Esophagus mucosa (tissue), 1 donor: ENCODE measurements around the gene RXFP2. TPM values are rescaled to one million over a fixed set of nuclear protein-coding genes. Genes with fewer than 3 reads are reported as not detected.

Experiments used
- ATAC-seq: fragments of 200-7000 bp; cut with Tn5 transposase; one replicate; pipeline ENCODE4 v1.9.1; 2020
- total RNA-seq: library from RNA; stranded (reverse); gene quantifications from one replicate; pipeline ENCODE4 v1.2.4, GENCODE V29; 2023
- donor health status: DM: yes; HTN: yes; CAD: no.

RXFP2 gene
- total RNA-seq, result not detected

DNA sequence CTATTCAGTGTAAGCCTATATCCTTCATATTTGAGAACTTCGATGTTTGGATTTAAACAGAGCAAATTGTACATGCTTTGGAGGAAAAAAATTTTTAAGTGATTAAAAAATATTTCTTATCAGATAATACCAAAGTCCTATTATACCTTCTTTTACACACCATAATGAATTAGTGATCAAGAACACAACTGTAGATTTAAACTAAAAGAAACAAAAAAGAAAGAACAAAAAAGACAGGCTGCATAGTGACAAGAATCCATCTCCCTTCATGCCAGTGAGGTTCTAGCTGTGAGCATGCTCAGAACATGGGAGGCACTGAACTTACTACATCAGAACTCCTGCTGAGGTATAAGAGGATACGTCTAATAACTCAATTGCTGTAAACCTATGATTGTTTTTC lies at the start of gene RXFP2:
Gene RXFP2 (plus strand): TSS at position 301 of the 400 bp plus-strand sequence. CDS start 87 bp downstream, at position 388.
- ATAC-seq, result no peak

- ATAC-seq, result no peak
Measured at GRCh38 chr13:31697290-31697689, 42.0 kb upstream of the RXFP2 start.

DNA sequence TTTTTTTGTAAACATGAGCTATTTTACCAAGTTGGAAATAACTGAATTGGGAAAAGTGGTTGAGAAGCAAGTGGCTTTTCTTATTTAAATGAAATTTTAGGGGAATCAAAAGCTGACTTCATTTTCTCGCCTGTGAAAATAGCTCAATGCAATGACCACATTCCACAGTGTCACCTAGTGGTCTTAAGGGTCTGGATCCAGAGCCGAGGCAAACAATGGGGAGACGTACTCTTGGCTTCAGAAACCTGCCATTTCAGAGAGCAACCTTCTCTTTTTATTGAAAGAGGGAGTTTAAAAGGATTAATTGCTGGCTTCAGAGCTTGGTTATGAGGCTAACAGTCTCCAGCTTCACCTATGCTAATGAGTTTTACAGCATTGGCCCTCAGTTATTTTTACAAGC lies 39.7 kb upstream of the RXFP2 start:
- no peak for ATAC-seq

GRCh38 chr13:31703780-31704179 lies 35.5 kb upstream of the RXFP2 start:
- ATAC-seq, result no peak

DNA sequence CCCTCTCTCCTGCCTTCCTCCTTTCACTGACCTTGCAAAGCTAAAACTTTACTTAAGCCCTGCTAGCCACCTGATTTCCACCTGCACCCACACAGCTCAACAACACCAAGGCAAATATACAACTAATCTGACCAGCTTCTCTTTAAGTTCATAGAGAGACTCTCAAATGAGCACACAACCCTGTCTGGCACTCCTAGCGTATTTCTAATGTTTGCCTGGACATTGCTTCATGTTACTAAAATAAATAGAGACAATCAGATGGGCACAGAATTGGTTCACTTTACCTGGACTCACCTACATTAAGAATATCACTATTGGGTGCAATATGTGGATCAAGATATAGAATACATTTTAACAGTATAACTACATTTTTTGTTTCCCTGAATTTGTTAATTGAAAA lies 33.2 kb upstream of the RXFP2 start:
- no peak for ATAC-seq

- ATAC-seq, result peak; percentile 29
Measured at GRCh38 chr13:31717583-31717982, 21.7 kb upstream of the RXFP2 start.

GRCh38 chr13:31719214-31719613 lies 20.1 kb upstream of the RXFP2 start:
- ATAC-seq, result no peak

GRCh38 chr13:31722673-31723072 lies 16.7 kb upstream of the RXFP2 start:
- ATAC-seq, result no peak

- ATAC-seq, result no peak
Measured at GRCh38 chr13:31725841-31726240, 13.5 kb upstream of the RXFP2 start.

DNA sequence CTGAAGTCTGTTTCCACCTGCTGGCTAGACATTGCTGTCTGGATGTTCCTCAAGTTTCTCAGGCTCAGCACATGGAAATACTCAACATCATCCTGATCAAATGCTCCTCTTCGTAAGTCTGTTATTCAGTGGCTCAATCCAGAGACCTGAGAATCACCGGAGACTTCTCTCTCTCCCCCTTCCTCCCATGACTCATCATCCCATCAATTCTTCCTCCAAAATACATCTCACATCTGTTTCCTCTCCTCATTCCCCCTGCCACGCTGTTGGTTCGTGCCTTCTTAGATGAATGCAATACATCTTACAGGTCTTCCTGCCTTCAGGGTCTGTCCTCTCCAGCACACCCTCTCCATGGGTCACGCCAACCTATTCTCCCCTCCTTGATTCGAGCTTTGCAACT lies 7.4 kb upstream of the RXFP2 start:
- no peak for ATAC-seq

GRCh38 chr13:31733066-31733465 lies 6.3 kb upstream of the RXFP2 start:
- no peak for ATAC-seq

DNA sequence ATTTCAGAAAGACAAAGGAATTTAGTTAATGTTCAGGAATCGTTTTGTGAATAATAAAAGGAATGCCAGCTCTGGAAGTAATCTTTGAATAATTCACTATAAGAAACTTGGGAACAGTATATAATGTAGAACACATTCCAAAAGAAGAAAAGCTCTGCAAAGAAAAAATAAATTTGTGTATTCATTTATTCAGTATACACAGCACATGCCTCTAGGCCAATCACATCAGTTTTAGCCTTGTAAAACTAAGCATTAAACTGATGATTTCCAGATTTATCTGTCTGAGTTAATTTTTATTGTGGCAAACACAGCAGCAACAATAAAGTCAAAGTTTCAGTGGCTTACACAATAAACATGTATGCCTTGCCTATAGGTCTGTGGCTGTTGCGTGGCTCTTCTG lies 5.7 kb upstream of the RXFP2 start:
- ATAC-seq, result no peak

- ATAC-seq, result peak; percentile 82
Measured at GRCh38 chr13:31742097-31742734, 2.9 kb downstream of the RXFP2 start.

- no peak for ATAC-seq
Measured at GRCh38 chr13:31747291-31747690, 8.0 kb downstream of the RXFP2 start.

DNA sequence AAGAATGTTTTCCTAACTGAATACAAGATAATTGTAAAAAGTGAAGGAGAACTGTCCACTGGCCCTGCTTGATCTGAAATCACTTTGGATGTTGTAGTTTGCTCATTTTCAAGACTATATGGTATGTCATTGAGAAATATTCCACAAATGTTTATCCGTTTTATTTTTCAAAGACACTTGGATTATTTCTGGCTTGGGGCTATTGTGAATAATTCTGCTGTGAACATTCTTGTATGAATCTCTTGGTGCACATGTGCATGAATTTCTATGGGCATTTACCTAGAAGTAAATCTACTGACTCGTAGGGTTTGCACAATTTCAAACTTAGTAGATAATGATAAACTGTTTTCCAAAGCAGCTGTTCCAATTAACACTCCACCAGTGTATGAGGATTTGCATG lies 8.6 kb downstream of the RXFP2 start:
- ATAC-seq, result no peak

DNA sequence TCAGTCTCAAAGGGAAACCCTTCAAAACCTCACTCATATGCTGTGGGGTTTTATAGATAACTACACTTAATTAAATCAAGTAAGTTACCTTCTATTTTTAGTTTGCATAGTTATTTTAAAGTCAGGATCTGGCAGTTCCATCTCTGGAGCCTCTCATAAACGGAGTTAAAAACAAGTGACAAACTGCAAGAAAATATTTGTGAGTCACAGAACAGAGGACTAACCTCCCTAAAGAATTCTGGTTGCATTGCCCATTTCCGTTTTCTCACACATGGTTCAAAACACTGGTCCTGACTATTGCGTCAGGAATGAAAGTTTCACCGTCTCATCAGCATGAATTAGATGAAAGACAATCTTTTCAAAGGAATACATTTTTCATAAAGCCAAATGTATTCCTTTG lies 10.6 kb downstream of the RXFP2 start:
- no peak for ATAC-seq

DNA sequence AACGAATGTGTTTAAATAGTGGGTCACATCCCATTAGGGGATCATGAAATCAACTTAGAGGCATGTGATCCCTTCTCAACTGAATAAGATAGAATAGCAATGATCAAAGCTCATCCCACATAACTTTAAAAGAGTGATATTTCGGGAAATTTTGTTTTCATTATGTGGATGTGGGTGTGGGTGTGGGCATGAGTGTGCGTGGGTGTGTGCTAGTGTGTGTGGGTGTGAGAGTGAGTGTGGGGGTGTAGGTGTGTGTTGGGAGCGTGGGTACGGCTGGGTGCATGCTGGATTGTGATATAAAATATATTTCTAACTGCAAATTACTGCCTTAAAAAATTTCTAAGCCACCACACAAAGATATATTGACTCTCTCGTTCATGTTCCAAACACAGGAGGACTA lies 15.9 kb downstream of the RXFP2 start:
- ATAC-seq, result no peak

DNA sequence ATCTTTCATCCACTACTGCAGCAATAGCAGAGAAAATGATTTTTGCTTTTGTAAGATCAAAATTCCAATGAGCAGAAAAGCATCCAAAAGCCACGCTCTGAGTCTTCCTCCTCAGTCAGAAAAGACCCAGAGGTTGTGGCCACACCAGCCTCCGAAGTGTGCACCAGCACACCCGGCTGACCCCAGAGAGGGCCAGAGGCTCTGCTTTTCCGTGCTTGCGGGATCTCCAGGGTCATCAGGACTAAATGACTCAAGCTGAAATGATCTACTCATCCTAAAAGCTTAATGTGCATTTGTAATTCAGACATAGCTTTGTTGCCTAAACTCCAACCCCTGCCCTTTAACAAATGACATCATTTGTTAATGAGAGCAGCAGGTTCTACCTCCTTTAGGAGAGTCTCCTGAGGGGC lies 16.5 kb downstream of the RXFP2 start:
- no peak for ATAC-seq

DNA sequence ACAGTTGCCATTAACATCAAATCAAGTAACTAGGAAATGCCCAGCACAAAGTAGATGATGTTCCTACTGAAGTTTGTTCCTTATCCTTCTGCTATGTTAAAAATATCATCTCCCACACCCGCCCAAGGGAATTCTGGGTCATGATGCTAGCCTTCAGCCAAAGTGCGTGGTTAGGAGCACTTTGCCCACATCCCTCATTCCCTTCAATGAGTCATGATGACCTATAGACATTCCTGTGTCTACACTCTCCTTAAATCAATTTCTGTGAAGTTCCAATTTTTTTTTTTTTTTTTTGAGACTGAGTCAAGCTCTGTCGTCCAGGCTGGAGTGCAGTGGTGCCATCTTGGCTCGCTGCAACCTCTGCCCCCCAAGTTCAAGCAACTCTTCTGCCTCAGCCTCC lies 17.0 kb downstream of the RXFP2 start:
- ATAC-seq, result no peak

DNA sequence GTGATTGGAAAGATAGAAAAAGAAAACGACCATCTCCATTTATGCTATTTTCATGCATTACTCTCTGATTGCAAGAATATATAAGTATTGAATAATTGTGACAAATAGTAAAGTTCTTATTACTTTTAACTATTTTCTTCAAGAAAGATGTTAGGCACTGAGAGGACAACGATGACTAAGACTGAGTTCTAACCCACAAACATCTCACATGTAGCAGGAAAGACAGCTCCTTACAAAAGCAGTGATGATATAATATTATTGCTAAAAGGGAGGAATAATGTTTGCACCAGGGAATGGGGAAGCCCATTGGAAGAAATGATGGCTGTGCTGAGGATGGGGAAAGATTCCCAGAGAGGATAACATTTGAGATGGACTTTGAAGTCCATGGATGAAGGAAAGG lies 22.6 kb downstream of the RXFP2 start:
- no peak for ATAC-seq

- ATAC-seq, result no peak
Measured at GRCh38 chr13:31764556-31764955, 25.2 kb downstream of the RXFP2 start.

- no peak for ATAC-seq
Measured at GRCh38 chr13:31765138-31765785, 25.9 kb downstream of the RXFP2 start.

DNA sequence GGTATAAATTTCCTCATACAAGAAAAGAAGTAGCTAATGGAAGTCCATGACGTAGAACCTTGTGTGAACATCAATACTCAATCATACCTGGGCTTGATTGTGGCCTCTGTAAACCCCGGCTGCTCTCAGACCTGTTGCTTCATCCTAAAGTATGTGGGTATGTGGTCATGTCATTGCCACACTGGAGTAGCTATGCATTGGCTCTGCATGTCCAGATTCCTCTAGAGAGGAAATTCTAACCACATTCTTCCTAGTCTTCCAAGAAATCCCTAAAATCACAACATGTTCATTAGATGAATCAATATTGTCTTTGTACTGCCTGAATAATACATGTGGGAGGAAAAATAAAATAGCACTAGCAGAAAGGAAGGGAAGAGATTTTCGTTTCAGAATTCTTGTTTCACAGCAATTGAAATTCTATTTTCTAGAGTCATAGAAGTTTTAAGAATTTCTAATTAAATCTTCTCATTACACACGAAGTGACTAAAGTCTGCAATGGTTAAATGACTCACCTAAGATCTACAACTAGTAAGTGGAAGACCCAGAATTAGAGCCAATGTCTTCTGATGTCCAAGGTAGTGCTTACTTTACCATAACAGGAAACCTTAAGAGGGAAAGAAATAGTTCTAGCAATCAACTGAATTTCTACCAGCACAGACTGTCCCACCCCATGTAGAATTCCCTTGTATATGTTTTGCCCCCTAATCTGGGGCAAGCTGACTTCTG lies 28.0 kb downstream of the RXFP2 start:
- ATAC-seq, result no peak

- no peak for ATAC-seq
Measured at GRCh38 chr13:31768351-31768750, 29.0 kb downstream of the RXFP2 start.
